Skeletal muscle cell (primary cell): ENCODE results near the gene PCDH15.
"Not testable (repeated sequence)": the region's sequence is repeated elsewhere in the genome, so short reads cannot be mapped to it uniquely, and the experiment has no call there.

ENCODE experiments used
- DNase-seq: peaks from one replicate; pipeline ENCODE4 v3.0.0-alpha.2; 2010; ENCODE audit warnings: low read depth
- H3K4me3 ChIP-seq: 2 replicates; pipeline ENCODE4 v1.5.1; 2011; ENCODE audit warnings: low read depth, mild to moderate bottlenecking, control low read depth, low read length, moderate library complexity

The PCDH15 gene

DNA sequence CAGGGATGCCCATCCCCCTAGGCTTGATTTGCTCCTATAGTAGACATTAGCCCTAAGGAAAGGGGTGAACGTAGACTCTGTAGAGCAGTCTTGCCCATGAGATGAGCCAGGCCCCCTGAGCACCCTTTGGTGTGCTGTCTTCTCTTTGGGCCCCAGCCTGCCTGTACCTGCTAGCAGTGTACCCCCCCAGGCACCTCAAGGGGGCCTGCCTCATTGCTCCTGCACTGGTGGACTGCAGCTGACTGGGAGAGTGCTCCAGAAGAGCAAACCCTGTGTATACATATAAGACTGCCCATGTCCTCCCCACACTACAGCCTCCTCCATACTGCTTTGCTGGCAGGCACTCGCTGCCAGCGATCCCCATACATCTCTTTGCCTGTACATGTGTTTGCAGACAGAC is 206.7 kb downstream of the PCDH15 start:
- no peak overlapping the region for H3K4me3 ChIP-seq
- DNase-seq, result no peak

- H3K4me3 ChIP-seq, result no peak overlapping the region
- no peak for DNase-seq
Measured at GRCh38 chr10:54587971-54588370, 213.1 kb downstream of the PCDH15 start.

GRCh38 chr10:54585572-54585971 is 215.5 kb downstream of the PCDH15 start:
- H3K4me3 ChIP-seq, result no peak overlapping the region
- no peak for DNase-seq

- no peak overlapping the region for H3K4me3 ChIP-seq
- no peak for DNase-seq
Measured at GRCh38 chr10:54577682-54578081, 223.3 kb downstream of the PCDH15 start.

- H3K4me3 ChIP-seq, result no peak overlapping the region
- DNase-seq, result no peak
Measured at GRCh38 chr10:54576541-54576940, 224.5 kb downstream of the PCDH15 start.

DNA sequence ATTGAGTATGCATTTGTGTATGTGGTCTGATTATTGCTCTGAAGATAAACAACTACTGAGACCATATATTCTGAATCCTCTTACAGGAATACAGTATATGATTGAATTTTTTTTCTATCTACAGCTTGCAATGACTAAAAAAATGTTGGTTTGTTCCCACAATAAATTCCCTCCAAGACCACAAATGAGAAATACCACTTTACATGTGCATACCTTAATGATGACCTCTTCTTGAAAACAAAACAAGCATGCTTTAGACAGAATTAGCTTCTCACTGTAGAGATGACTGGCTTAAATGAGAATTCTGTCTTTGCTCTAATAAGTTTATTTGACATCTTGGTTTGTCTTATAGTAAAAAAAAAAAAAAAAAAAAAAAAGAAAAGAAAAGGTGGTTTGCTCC is 241.5 kb downstream of the PCDH15 start:
- H3K4me3 ChIP-seq, result no peak overlapping the region
- no peak for DNase-seq

- no peak overlapping the region for H3K4me3 ChIP-seq
- no peak for DNase-seq
Measured at GRCh38 chr10:54554028-54554427, 247.0 kb downstream of the PCDH15 start.

GRCh38 chr10:54550016-54550415 is 251.0 kb downstream of the PCDH15 start:
- H3K4me3 ChIP-seq, result no peak overlapping the region
- no peak for DNase-seq

- no peak for DNase-seq
- no peak overlapping the region for H3K4me3 ChIP-seq
Measured at GRCh38 chr10:54531296-54531695, 269.7 kb downstream of the PCDH15 start.

DNA sequence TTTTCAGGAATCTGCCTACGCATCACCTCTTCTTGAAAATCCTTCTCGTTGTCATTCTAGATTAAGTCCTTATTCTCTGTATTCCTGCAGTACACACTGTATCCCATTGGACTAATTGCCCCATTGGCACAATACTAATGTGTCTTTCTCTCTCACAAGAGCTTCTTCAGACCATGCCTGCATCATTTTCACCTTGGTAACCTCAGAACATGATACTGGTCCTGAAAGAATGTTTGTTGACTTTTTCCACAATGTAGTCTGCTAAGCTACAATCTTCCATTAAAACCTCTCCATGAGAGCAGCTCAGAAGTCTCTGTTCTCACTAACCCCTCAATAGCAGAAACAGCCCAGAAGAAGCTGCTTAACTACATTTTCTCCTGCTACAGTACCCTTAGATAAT is 270.7 kb downstream of the PCDH15 start:
- no peak for DNase-seq
- no peak overlapping the region for H3K4me3 ChIP-seq

DNA sequence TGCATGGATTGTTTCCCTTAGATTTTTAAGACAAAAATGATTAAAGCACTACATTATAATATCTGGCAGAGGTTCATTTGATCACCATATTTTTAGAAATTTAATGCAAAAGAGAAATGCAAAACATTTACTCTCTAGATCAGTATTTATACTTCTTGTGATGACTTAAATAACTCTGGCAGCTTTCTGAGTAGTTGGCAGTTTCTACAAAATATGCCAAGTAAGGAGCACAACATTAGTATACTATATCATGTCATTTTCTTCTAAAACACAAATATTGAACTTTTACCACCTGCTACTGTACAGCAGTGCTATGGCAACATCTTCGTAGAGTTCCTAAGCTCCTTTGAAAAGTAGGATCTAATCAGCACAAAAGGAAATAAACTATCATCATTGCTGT is 275.2 kb downstream of the PCDH15 start:
- no peak for DNase-seq
- H3K4me3 ChIP-seq, result no peak overlapping the region

DNA sequence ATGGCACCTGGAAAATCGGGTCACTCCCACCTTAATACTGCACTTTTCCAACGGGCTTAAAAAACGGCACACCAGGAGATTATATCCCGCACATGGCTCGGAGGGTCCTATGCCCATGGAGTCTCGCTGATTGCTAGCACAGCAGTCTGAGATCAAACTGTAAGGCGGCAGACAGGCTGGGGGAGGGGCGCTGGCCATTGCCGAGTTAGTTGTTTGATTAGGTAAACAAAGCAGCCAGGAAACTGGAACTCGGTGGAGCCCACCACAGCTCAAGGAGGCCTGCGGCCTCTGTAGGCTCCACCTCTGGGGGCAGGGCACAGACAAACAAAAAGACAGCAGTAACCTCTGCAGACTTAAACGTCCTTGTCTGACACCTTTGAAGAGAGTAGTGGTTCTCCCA is 285.8 kb downstream of the PCDH15 start:
- not testable (repeated sequence) for H3K4me3 ChIP-seq, DNase-seq

DNA sequence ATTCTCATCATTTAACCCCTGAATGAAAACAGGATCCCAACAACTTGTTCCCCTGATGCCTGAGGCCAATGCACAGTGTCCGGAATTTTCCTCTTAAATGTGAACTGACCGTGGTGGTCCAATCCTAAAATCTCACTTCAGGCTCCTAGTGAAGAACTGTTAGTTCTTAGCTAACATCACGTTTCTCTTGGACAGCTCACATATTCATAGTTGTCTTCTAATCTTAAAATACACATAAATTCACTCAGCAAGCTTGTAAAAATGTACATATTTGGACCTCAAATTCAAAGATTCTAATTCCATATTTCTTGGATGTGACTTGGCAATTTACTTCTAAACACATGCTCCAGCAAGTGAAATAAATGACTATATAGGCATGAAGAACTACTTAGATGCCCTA is 297.2 kb downstream of the PCDH15 start:
- H3K4me3 ChIP-seq, result no peak overlapping the region
- DNase-seq, result no peak

GRCh38 chr10:54501929-54502328 is 299.1 kb downstream of the PCDH15 start:
- DNase-seq, result no peak
- no peak overlapping the region for H3K4me3 ChIP-seq

DNA sequence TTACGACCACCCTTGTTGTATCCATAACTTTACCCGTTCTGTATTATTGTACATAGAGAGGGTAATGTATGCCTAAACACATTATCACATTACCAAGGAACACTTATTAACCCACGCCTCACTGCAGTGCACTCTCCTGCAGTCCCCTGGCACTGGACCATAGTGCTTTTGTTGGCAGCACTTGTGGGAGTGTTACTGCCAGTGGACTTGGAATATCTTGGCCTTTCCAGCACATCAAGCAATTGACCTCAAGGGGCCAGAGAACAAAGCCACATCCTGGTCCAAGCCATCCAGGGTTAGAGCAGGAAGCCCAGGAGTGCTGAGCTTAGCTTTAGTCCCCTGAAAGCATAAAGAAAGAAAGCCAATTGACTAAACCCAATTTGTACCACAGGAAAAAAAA is 304.2 kb downstream of the PCDH15 start:
- no peak for DNase-seq
- no peak overlapping the region for H3K4me3 ChIP-seq

- H3K4me3 ChIP-seq, result no peak overlapping the region
- no peak for DNase-seq
Measured at GRCh38 chr10:54487743-54488142, 313.3 kb downstream of the PCDH15 start.

DNA sequence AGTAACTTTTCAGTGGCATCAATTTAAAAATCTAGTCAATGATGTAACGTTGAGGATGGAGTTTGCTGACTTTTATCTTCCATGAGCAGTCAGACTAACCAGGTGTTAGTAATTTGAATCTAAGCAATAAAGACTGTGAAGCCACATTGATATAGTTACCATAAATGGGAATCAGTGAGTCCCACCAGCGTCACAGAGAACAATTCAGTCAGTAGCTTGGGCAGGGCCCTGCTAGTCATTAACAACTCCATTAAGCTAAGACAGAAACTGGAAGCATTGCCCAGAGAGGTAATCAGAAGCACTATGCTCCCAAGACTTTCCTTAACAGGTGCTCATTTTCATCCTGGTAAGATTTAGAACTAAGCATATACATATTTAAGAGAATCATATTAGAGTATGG is 315.1 kb downstream of the PCDH15 start:
- no peak for DNase-seq
- H3K4me3 ChIP-seq, result no peak overlapping the region

GRCh38 chr10:54484186-54484585 is 316.8 kb downstream of the PCDH15 start:
- no peak for DNase-seq
- no peak overlapping the region for H3K4me3 ChIP-seq

GRCh38 chr10:54478601-54479000 is 322.4 kb downstream of the PCDH15 start:
- H3K4me3 ChIP-seq, result no peak overlapping the region
- DNase-seq, result no peak

GRCh38 chr10:54477738-54478137 is 323.3 kb downstream of the PCDH15 start:
- H3K4me3 ChIP-seq, result no peak overlapping the region
- DNase-seq, result no peak

DNA sequence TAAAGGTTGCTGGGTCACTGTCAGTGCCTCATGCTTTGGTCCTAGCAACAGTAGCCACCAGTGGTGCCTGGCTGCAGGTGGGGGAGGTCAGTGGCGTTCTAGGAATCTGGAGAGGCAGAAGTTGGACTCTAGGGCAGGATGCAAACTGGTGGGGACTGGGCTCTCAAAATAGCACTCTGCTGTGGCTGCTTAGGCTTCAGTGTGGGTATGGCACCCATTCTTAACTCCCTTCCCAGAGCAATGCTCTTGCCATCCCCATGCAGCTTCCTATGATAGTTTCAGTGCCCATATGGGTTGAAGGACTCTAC is 330.8 kb downstream of the PCDH15 start:
- H3K4me3 ChIP-seq, result no peak overlapping the region
- no peak for DNase-seq

- no peak overlapping the region for H3K4me3 ChIP-seq
- DNase-seq, result no peak
Measured at GRCh38 chr10:54469587-54470323, 331.3 kb downstream of the PCDH15 start.
